Left kidney (tissue), 8 donors: ENCODE results near the gene SIT1. TPM values are rescaled to one million over a fixed set of nuclear protein-coding genes. Genes with fewer than 3 reads are reported as not detected.

Experiments
- DNase-seq: peaks from one replicate; pipeline ENCODE4 v3.0.0-alpha.2; 2013
- long read RNA-seq, 8 donors: transcript quantifications; one replicate each; lab custom pipeline, GENCODE V29; 2026
- polyA plus RNA-seq: library from polyadenylated mRNA; unstranded; fragments of 120-200 nt; gene quantifications from one replicate; pipeline ENCODE4 v1.2.1, GENCODE V29; 2013; ENCODE audit not compliant: insufficient read length

SIT1 gene
- polyA plus RNA-seq: 0.32 TPM
- long read RNA-seq, donor 1: 0 reads
- long read RNA-seq, donor 2: 0 reads
- long read RNA-seq, donor 3: 0 reads
- long read RNA-seq, donor 4, partial matches to known transcripts: 0 of 1 reads
- long read RNA-seq, donor 4, other reads (novel, unspliced or antisense): 0 of 1 reads
- long read RNA-seq, donor 5: 0 reads
- long read RNA-seq, donor 6: 0 reads
- long read RNA-seq, donor 7, partial matches to known transcripts: 0 of 1 reads
- long read RNA-seq, donor 7, other reads (novel, unspliced or antisense): 0 of 1 reads
- long read RNA-seq, donor 8: 0 reads

- DNase-seq: no peak
Observed at GRCh38 chr9:35650341-35651158, at the start of gene SIT1. SIT1 (minus strand) TSS chr9:35650931; CDS start chr9:35650853, 78 bp downstream.

GRCh38 chr9:35700031-35700430 is 49.3 kb upstream of the SIT1 start:
- no peak for DNase-seq

GRCh38 chr9:35698231-35698630 is 47.5 kb upstream of the SIT1 start:
- no peak for DNase-seq

- DNase-seq: no peak
Observed at GRCh38 chr9:35697486-35697885, 46.8 kb upstream of the SIT1 start.

GRCh38 chr9:35696520-35697215 is 45.9 kb upstream of the SIT1 start:
- no peak for DNase-seq

GRCh38 chr9:35695943-35696401 is 45.2 kb upstream of the SIT1 start:
- DNase-seq: no peak

- no peak for DNase-seq
Observed at GRCh38 chr9:35691757-35692301, 41.1 kb upstream of the SIT1 start.

- no peak for DNase-seq
Observed at GRCh38 chr9:35691334-35691650, 40.6 kb upstream of the SIT1 start.

- DNase-seq: no peak
Observed at GRCh38 chr9:35690614-35691333, 40.0 kb upstream of the SIT1 start.

GRCh38 chr9:35690294-35690613 is 39.5 kb upstream of the SIT1 start:
- DNase-seq: no peak

GRCh38 chr9:35689542-35690293 is 39.0 kb upstream of the SIT1 start, which contains the start of gene TPM2:
TPM2 (minus strand) TSS chr9:35689925; CDS start chr9:35689817, 108 bp downstream.
- no peak for DNase-seq

GRCh38 chr9:35688558-35689541 is 38.1 kb upstream of the SIT1 start:
- no peak for DNase-seq

GRCh38 chr9:35687972-35688557 is 37.3 kb upstream of the SIT1 start:
- no peak for DNase-seq

GRCh38 chr9:35687306-35687705 is 36.6 kb upstream of the SIT1 start:
- no peak for DNase-seq

GRCh38 chr9:35686222-35687203 is 35.8 kb upstream of the SIT1 start:
- DNase-seq: no peak

- no peak for DNase-seq
Observed at GRCh38 chr9:35685506-35685905, 34.8 kb upstream of the SIT1 start.

GRCh38 chr9:35684921-35685320 is 34.2 kb upstream of the SIT1 start:
- DNase-seq: no peak

- no peak for DNase-seq
Observed at GRCh38 chr9:35683323-35683722, 32.6 kb upstream of the SIT1 start.
